ENCODE measurements around the gene FCAMR.

The FCAMR gene

DNA sequence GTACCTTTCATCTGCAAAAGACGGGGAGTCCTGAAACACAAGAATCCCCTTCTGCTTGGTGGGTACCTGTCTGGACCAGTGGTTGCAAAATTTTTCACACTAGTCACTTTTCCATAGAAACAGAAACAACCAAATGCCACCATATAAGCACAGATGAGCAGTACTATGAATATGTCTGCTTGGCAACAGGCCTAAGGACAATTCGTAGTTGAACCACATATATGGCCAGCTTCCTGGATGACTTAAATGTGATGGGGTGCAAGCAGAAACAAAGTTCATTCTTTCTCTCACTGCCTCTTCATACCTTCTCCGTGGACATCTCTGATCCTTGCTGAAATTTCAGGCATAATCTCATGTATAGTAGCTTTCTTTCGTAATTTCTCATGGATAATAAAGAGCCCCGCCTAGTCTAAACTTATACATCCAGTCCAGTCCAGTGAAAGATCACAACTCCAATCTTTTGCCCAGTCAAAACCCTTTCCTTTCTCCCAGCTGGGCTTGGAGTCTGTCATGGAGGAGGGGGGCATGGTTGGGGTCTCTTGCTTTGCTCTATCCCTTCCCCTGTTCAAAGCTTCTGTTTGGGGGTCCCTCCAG lies 7.0 kb downstream of the FCAMR start:
- POLR2A ChIA-PET = no interaction called here
- no peak overlapping the region for H3K27ac ChIP-seq (ENCODE audit: extremely low read depth, low read depth, low read length)
- no peaks in the 10 kb centered on the region for H3K36me3 ChIP-seq (ENCODE audit: control insufficient read depth in 2 of 2, insufficient read depth in 1 of 2, low read length in 2 of 2)
- H3K9me3 ChIP-seq (ENCODE audit: control insufficient read depth, insufficient read depth, low read depth, low read length) = no peaks in the 10 kb centered on the region
- CTCF ChIA-PET = interaction anchor here (0.6 to 1.5 kb wide), 5 partner anchors 13 to 51 kb away, joined by 3 read pairs; no protein-coding TSS in a partner anchor
- H3K4me1 ChIP-seq (ENCODE audit: control insufficient read depth, insufficient read depth, low read length) = no peaks in the 10 kb centered on the region
- no peak overlapping the region for H3K4me3 ChIP-seq (ENCODE audit: low read depth, low read length)
- TF ChIP-seq, protein P1, sequence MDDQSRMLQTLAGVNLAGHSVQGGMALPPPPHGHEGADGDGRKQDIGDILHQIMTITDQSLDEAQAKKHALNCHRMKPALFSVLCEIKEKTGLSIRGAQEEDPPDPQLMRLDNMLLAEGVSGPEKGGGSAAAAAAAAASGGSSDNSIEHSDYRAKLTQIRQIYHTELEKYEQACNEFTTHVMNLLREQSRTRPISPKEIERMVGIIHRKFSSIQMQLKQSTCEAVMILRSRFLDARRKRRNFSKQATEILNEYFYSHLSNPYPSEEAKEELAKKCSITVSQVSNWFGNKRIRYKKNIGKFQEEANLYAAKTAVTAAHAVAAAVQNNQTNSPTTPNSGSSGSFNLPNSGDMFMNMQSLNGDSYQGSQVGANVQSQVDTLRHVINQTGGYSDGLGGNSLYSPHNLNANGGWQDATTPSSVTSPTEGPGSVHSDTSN (CRISPR knock-in tag; IDR thresholded peaks at IDR 0.05) = no peak
- TF ChIP-seq ZNF621 (tag by site-specific recombination; IDR thresholded peaks at IDR 0.05) = no peak
- TF ChIP-seq KLF1 (tag by site-specific recombination; IDR thresholded peaks at IDR 0.05) = no peak
- TF ChIP-seq EGR2 (tag by site-specific recombination; IDR thresholded peaks at IDR 0.05; ENCODE audit: low read depth) = no peak
- no peak for TF ChIP-seq ZNF404 (tag by site-specific recombination; IDR thresholded peaks at IDR 0.05)
- TF ChIP-seq ZNF791 (tag by site-specific recombination; IDR thresholded peaks at IDR 0.05) = no peak

DNA sequence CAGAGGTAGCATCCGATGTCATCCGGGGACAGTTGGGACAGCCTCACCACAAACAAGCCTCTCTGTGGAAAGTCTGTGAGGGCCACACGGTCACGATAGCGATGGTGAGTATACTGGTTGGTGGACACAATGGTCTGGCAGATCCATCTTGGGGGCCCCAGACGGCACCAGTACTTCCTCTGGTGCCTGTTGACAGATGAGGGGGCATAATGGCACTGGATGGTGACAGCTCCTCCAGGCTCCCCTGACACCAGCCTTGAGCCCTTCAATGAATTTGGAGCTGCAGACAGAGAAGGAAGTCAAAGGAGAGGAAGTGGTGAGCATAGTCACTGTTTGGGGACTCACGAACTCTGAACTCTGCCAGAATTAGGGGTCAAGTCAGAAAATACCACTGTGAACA lies 8.0 kb downstream of the FCAMR start:
- no peak overlapping the region for H3K27ac ChIP-seq (ENCODE audit: extremely low read depth, low read depth, low read length)
- ChIA-PET CTCF (interaction anchor here (0.7 to 1.5 kb wide), 6 partner anchors 13 to 331 kb away, joined by 3 read pairs; no protein-coding TSS in a partner anchor), POLR2A (no interaction called here)

DNA sequence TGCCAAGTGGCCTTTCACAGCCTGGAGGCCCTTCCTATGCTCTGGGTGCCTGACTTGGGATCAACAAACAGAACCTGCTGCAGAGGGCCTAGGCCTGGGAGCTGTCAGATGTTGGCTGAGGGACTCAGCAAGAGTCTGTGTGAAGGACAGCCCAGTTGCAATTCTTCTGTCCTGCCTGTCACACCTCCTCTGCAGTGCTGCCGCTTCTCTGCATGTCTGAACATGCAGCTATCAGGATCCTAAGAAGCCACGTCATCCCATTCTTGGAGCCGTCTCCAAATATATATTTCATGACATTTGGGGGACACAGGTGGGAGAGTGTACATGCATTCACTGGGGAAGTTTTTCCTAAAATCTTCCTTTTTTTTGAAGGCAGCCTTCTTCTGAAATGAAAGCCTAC lies 8.6 kb downstream of the FCAMR start:
- no peak for TF ChIP-seq ZNF394 (tag by site-specific recombination; IDR thresholded peaks at IDR 0.05; ENCODE audit: borderline replicate concordance)
- TF ChIP-seq, protein P2, sequence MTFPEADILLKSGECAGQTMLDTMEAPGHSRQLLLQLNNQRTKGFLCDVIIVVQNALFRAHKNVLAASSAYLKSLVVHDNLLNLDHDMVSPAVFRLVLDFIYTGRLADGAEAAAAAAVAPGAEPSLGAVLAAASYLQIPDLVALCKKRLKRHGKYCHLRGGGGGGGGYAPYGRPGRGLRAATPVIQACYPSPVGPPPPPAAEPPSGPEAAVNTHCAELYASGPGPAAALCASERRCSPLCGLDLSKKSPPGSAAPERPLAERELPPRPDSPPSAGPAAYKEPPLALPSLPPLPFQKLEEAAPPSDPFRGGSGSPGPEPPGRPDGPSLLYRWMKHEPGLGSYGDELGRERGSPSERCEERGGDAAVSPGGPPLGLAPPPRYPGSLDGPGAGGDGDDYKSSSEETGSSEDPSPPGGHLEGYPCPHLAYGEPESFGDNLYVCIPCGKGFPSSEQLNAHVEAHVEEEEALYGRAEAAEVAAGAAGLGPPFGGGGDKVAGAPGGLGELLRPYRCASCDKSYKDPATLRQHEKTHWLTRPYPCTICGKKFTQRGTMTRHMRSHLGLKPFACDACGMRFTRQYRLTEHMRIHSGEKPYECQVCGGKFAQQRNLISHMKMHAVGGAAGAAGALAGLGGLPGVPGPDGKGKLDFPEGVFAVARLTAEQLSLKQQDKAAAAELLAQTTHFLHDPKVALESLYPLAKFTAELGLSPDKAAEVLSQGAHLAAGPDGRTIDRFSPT (tag by site-specific recombination; IDR thresholded peaks at IDR 0.05) = no peak
- no peak for TF ChIP-seq ZNF624 (tag by site-specific recombination; IDR thresholded peaks at IDR 0.05)
- TF ChIP-seq ZNF560 (tag by site-specific recombination; IDR thresholded peaks at IDR 0.05; ENCODE audit: borderline replicate concordance) = no peak
- no peak for TF ChIP-seq ZBTB7A (tag by site-specific recombination; IDR thresholded peaks at IDR 0.05; ENCODE audit: low read depth)
- no peak overlapping the region for H3K27ac ChIP-seq (ENCODE audit: extremely low read depth, low read depth, low read length)
- no peaks in the 10 kb centered on the region for H3K36me3 ChIP-seq (ENCODE audit: control insufficient read depth in 2 of 2, insufficient read depth in 1 of 2, low read length in 2 of 2)
- no peaks in the 10 kb centered on the region for H3K9me3 ChIP-seq (ENCODE audit: control insufficient read depth, insufficient read depth, low read depth, low read length)
- ChIA-PET POLR2A (no interaction called here), CTCF (interaction anchor here (0.6 to 1.9 kb wide), 6 partner anchors 12 to 330 kb away, joined by 3 to 4 read pairs (median 3); no protein-coding TSS in a partner anchor)
- H3K4me1 ChIP-seq (ENCODE audit: control insufficient read depth, insufficient read depth, low read length) = no peaks in the 10 kb centered on the region
- no peak overlapping the region for H3K4me3 ChIP-seq (ENCODE audit: low read depth, low read length)

More for the DNA sequence above, 8.0 kb downstream of the FCAMR start:
- TF ChIP-seq ZNF501 (tag by site-specific recombination; IDR thresholded peaks at IDR 0.05) = no peak
- no peak for TF ChIP-seq ZIC2 (tag by site-specific recombination; IDR thresholded peaks at IDR 0.05)
- TF ChIP-seq ZNF660 (tag by site-specific recombination; IDR thresholded peaks at IDR 0.05) = no peak
- no peak for TF ChIP-seq ZBTB8A (tag by site-specific recombination; IDR thresholded peaks at IDR 0.05)
- TF ChIP-seq ZNF24 (tag by site-specific recombination; IDR thresholded peaks at IDR 0.05) = no peak
- TF ChIP-seq ZBTB17 (tag by site-specific recombination; IDR thresholded peaks at IDR 0.05) = no peak
- no peak for TF ChIP-seq ZNF514 (tag by site-specific recombination; IDR thresholded peaks at IDR 0.05)
- no peak for TF ChIP-seq ZFP41 (tag by site-specific recombination; IDR thresholded peaks at IDR 0.05; ENCODE audit: borderline replicate concordance)
- TF ChIP-seq ZNF146 (tag by site-specific recombination; IDR thresholded peaks at IDR 0.05) = no peak
- no peak for TF ChIP-seq ZNF701 (tag by site-specific recombination; IDR thresholded peaks at IDR 0.05)
- no peak for TF ChIP-seq FEZF1 (tag by site-specific recombination; IDR thresholded peaks at IDR 0.05)
- TF ChIP-seq, protein P3, sequence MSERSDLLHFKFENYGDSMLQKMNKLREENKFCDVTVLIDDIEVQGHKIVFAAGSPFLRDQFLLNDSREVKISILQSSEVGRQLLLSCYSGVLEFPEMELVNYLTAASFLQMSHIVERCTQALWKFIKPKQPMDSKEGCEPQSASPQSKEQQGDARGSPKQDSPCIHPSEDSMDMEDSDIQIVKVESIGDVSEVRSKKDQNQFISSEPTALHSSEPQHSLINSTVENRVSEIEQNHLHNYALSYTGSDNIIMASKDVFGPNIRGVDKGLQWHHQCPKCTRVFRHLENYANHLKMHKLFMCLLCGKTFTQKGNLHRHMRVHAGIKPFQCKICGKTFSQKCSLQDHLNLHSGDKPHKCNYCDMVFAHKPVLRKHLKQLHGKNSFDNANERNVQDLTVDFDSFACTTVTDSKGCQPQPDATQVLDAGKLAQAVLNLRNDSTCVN (tag by site-specific recombination; optimal IDR thresholded peaks at IDR 0.05) = no peak
- TF ChIP-seq ZNF2 (tag by site-specific recombination; IDR thresholded peaks at IDR 0.05) = no peak
- TF ChIP-seq ZNF114 (tag by site-specific recombination; IDR thresholded peaks at IDR 0.05) = no peak
- TF ChIP-seq, protein P4, sequence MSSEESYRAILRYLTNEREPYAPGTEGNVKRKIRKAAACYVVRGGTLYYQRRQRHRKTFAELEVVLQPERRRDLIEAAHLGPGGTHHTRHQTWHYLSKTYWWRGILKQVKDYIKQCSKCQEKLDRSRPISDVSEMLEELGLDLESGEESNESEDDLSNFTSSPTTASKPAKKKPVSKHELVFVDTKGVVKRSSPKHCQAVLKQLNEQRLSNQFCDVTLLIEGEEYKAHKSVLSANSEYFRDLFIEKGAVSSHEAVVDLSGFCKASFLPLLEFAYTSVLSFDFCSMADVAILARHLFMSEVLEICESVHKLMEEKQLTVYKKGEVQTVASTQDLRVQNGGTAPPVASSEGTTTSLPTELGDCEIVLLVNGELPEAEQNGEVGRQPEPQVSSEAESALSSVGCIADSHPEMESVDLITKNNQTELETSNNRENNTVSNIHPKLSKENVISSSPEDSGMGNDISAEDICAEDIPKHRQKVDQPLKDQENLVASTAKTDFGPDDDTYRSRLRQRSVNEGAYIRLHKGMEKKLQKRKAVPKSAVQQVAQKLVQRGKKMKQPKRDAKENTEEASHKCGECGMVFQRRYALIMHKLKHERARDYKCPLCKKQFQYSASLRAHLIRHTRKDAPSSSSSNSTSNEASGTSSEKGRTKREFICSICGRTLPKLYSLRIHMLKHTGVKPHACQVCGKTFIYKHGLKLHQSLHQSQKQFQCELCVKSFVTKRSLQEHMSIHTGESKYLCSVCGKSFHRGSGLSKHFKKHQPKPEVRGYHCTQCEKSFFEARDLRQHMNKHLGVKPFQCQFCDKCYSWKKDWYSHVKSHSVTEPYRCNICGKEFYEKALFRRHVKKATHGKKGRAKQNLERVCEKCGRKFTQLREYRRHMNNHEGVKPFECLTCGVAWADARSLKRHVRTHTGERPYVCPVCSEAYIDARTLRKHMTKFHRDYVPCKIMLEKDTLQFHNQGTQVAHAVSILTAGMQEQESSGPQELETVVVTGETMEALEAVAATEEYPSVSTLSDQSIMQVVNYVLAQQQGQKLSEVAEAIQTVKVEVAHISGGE (tag by site-specific recombination; conservative IDR thresholded peaks at IDR 0.05; ENCODE audit: low read depth) = no peak
- no peak overlapping the region for H3K4me3 ChIP-seq (ENCODE audit: low read depth, low read length)
- H3K4me1 ChIP-seq (ENCODE audit: control insufficient read depth, insufficient read depth, low read length) = no peaks in the 10 kb centered on the region
- no peaks in the 10 kb centered on the region for H3K9me3 ChIP-seq (ENCODE audit: control insufficient read depth, insufficient read depth, low read depth, low read length)
- no peaks in the 10 kb centered on the region for H3K36me3 ChIP-seq (ENCODE audit: control insufficient read depth in 2 of 2, insufficient read depth in 1 of 2, low read length in 2 of 2)

Data from HEK293 (cell line).